ENCODE results near the gene PIK3AP1.
"Not testable (repeated sequence)": the region's sequence is repeated elsewhere in the genome, so short reads cannot be mapped to it uniquely, and the experiment has no call there.

The PIK3AP1 gene

GRCh38 chr10:96681524-96681923 lies 38.8 kb downstream of the PIK3AP1 start:
- H3K4me3 ChIP-seq (ENCODE audit: low read length): no peak overlapping the region
- no peak for DNase-seq (ENCODE audit: low read depth)
- TF ChIP-seq CTCF (IDR thresholded peaks at IDR 0.05; ENCODE audit: insufficient read depth, low read depth, low read length, missing control alignments): no peak

GRCh38 chr10:96680463-96680862 lies 39.9 kb downstream of the PIK3AP1 start:
- not testable (repeated sequence) for H3K4me3 ChIP-seq (ENCODE audit: low read length); DNase-seq (ENCODE audit: low read depth)

- no peak overlapping the region for H3K4me3 ChIP-seq (ENCODE audit: low read length)
- TF ChIP-seq CTCF (IDR thresholded peaks at IDR 0.05; ENCODE audit: insufficient read depth, low read depth, low read length, missing control alignments): no peak
- DNase-seq (ENCODE audit: low read depth): no peak
Observed at GRCh38 chr10:96678725-96679124, 41.6 kb downstream of the PIK3AP1 start.

- DNase-seq (ENCODE audit: low read depth): no peak
- H3K4me3 ChIP-seq (ENCODE audit: low read length): no peak overlapping the region
- TF ChIP-seq CTCF (IDR thresholded peaks at IDR 0.05; ENCODE audit: insufficient read depth, low read depth, low read length, missing control alignments): no peak
Observed at GRCh38 chr10:96676272-96677112, 43.8 kb downstream of the PIK3AP1 start.

GRCh38 chr10:96675846-96676245 lies 44.5 kb downstream of the PIK3AP1 start:
- DNase-seq (ENCODE audit: low read depth): no peak
- no peak overlapping the region for H3K4me3 ChIP-seq (ENCODE audit: low read length)
- TF ChIP-seq CTCF (IDR thresholded peaks at IDR 0.05; ENCODE audit: insufficient read depth, low read depth, low read length, missing control alignments): no peak

- H3K4me3 ChIP-seq (ENCODE audit: low read length): no peak overlapping the region
- DNase-seq (ENCODE audit: low read depth): no peak
- no peak for TF ChIP-seq CTCF (IDR thresholded peaks at IDR 0.05; ENCODE audit: insufficient read depth, low read depth, low read length, missing control alignments)
Observed at GRCh38 chr10:96673318-96674099, 46.8 kb downstream of the PIK3AP1 start.

- TF ChIP-seq CTCF (IDR thresholded peaks at IDR 0.05; ENCODE audit: insufficient read depth, low read depth, low read length, missing control alignments): no peak
- H3K4me3 ChIP-seq (ENCODE audit: low read length): no peak overlapping the region
- no peak for DNase-seq (ENCODE audit: low read depth)
Observed at GRCh38 chr10:96672481-96673175, 47.7 kb downstream of the PIK3AP1 start.
